Retinal pigment epithelial cell (primary cell): ENCODE results near the gene SNRPB2.

Experiments
- DNase-seq: peaks from one replicate; pipeline ENCODE4 v3.0.0-alpha.2; 2010; ENCODE audit warnings: low read depth
- H3K4me3 ChIP-seq: 2 replicates; pipeline ENCODE4 v1.5.1; 2011; ENCODE audit warnings: mild to moderate bottlenecking, low read length, control low read depth, moderate library complexity
- TF ChIP-seq, protein P1 (sequence below): conservative IDR thresholded peaks from 2 replicates; pipeline ENCODE4 v1.5.1; 2011; ENCODE audit warnings: low read depth, low read length, control low read depth, inconsistent platforms

SNRPB2 gene

DNA sequence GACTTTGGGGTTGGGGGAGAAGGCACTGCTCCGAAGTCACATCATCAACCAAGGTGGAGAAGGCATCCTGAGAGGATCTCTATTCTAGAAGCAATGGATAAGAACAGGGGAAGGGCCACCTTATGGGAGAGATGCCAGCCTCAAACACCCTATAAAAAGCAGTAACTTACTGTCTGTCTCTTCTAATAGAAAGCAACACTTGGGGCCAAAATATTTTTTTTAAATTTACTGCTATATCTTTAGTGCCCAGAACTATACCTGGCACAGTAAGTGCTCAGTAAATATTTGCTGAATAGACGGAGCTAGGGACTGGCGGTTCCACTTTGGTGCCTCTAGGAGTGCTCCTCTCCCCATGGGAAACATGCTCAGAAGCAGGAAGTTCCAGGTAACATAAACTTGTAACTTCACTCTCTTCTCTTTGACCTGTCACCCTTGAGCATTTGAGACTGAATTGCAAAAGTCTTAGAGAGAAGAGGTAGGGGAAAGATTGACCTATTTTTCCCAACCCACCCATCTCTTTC lies 17.5 kb downstream of the SNRPB2 start:
- H3K4me3 ChIP-seq: no peak overlapping the region
- no peak for DNase-seq
- TF ChIP-seq, protein P1, sequence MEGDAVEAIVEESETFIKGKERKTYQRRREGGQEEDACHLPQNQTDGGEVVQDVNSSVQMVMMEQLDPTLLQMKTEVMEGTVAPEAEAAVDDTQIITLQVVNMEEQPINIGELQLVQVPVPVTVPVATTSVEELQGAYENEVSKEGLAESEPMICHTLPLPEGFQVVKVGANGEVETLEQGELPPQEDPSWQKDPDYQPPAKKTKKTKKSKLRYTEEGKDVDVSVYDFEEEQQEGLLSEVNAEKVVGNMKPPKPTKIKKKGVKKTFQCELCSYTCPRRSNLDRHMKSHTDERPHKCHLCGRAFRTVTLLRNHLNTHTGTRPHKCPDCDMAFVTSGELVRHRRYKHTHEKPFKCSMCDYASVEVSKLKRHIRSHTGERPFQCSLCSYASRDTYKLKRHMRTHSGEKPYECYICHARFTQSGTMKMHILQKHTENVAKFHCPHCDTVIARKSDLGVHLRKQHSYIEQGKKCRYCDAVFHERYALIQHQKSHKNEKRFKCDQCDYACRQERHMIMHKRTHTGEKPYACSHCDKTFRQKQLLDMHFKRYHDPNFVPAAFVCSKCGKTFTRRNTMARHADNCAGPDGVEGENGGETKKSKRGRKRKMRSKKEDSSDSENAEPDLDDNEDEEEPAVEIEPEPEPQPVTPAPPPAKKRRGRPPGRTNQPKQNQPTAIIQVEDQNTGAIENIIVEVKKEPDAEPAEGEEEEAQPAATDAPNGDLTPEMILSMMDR: no peak

GRCh38 chr20:16748308-16748900 lies 18.6 kb downstream of the SNRPB2 start, which contains the start of gene OTOR:
OTOR (plus strand) TSS chr20:16748358; CDS start chr20:16748402, 44 bp downstream.
- TF ChIP-seq, protein P1: no peak
- no peak for DNase-seq

GRCh38 chr20:16749573-16749972 lies 19.7 kb downstream of the SNRPB2 start:
- TF ChIP-seq, protein P1: peak; percentile 15
- no peak for DNase-seq
- H3K4me3 ChIP-seq: no peak overlapping the region

More at GRCh38 chr20:16748308-16748900, 18.6 kb downstream of the SNRPB2 start, which contains the start of gene OTOR:
- H3K4me3 ChIP-seq: no peak within 1 kb of the TSS

DNA sequence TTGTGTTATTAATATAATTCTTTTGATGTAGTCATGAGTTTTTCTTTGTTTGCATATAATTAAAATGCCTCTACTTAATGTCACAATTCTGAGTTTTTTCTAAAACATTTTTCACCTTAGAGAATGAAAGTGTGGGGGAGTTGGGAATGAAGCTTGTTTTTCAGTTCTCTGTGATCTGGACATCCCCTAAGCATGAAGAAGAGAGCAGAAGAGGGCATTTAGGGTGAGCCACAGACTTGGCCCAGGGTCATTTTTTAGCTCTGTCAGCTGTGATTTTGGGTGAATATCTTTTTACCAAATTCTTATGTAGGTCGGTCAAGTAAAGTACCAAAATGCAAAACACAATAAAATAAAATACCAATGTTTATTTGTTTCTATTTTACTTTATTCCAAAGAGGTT lies 22.3 kb downstream of the SNRPB2 start:
- H3K4me3 ChIP-seq: no peak overlapping the region
- DNase-seq: no peak
- TF ChIP-seq, protein P1: no peak

- DNase-seq: no peak
- no peak overlapping the region for H3K4me3 ChIP-seq
- TF ChIP-seq, protein P1: no peak
Measured at GRCh38 chr20:16752901-16753300, 23.1 kb downstream of the SNRPB2 start.

GRCh38 chr20:16758454-16759180 lies 28.8 kb downstream of the SNRPB2 start:
- TF ChIP-seq, protein P1: no peak
- no peak for DNase-seq

More at GRCh38 chr20:16758454-16759180, 28.8 kb downstream of the SNRPB2 start:
- H3K4me3 ChIP-seq: no peak overlapping the region
